Measurements from ENCODE around the gene PRKCZ.

DNA sequence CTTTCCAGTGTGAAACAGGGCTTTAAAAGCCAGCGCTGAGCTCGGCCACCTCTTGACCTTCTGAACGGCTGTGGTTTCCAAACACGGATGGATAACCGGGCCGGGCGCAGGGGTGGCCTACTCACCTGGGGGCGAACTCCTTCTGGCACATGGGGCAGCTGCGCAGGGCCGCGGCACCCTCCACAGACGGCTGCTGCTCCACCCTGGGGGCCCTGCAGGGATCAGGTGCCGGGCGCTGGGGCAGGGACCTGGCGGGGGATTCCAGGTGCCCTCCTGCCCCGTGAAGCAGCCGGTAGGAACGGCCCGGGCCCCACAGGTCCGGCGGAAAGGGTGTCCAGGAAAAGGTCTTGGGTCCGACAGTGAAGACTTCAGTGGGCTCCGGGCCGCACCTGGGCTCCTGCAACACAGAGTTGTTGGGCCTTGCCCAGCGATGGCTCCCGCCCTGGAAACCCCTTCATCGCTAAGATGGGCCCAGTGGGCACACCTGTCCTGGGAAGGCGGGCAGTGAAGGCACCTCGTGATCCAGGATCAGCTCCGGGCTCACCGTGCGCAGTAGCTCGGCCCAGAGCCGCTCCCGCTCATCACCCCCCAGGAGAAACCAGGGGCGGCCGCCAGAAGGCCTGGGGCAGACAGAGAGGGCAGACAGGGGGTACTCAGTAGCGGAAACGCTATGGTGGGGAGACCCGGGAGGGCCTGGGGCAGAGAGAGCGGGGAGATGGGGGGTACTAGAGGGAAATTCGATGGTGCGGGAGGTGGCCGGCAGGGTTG lies 143.5 kb downstream of the PRKCZ start:
- TF ChIP-seq, protein P1, sequence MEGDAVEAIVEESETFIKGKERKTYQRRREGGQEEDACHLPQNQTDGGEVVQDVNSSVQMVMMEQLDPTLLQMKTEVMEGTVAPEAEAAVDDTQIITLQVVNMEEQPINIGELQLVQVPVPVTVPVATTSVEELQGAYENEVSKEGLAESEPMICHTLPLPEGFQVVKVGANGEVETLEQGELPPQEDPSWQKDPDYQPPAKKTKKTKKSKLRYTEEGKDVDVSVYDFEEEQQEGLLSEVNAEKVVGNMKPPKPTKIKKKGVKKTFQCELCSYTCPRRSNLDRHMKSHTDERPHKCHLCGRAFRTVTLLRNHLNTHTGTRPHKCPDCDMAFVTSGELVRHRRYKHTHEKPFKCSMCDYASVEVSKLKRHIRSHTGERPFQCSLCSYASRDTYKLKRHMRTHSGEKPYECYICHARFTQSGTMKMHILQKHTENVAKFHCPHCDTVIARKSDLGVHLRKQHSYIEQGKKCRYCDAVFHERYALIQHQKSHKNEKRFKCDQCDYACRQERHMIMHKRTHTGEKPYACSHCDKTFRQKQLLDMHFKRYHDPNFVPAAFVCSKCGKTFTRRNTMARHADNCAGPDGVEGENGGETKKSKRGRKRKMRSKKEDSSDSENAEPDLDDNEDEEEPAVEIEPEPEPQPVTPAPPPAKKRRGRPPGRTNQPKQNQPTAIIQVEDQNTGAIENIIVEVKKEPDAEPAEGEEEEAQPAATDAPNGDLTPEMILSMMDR (conservative IDR thresholded peaks at IDR 0.05 in 1 of 2, IDR thresholded peaks at IDR 0.05 in 1 of 2; ENCODE audit: low read depth in 1 of 2, low read length in 2 of 2): no peak
- no peak for TF ChIP-seq EZH2 (IDR thresholded peaks at IDR 0.05; ENCODE audit: low read length, missing control alignments)
